A549 (cell line): ENCODE measurements around the gene PCNX2. TPM values are rescaled to one million over a fixed set of nuclear protein-coding genes. Genes with fewer than 3 reads are reported as not detected.

ENCODE experiments used
- ATAC-seq, 2 experiments: fragments of 200-7000 bp in 1 of 2; fragments of >200 bp in 1 of 2; cut with Nextera tagmentation in 1 of 2; cut with Tn5 transposase in 1 of 2; 3 replicates each; pipeline versions ENCODE4 v1.8.0 to v1.9.1; 2018 to 2020; ENCODE audit warnings: mild to moderate bottlenecking in 1 of 2, moderate library complexity in 1 of 2
- CTCF ChIA-PET: fragments of 300-600 bp; sonication (Branson Sonifier 250); formaldehyde crosslinking; extraction: SDS; loops from one replicate; lab custom pipeline; 2021; ENCODE audit warnings: antibody characterized with exemption, inconsistent platforms; lab: Yijun Ruan, JAX
- POLR2A ChIA-PET: fragments of 350-600 bp; formaldehyde crosslinking; extraction: SDS; loops from one replicate; lab custom pipeline; 2021; ENCODE audit warnings: antibody characterized with exemption, inconsistent platforms; lab: Yijun Ruan, JAX
- DNase-seq, 2 experiments: peaks; one replicate each; pipeline versions ENCODE4 v3.0.0 to v3.0.0-alpha.2; 2011 to 2016; ENCODE audit warnings: low read depth in 1 of 2, low spot score in 1 of 2
- FAIRE-seq: peaks from 2 replicates; lab custom pipeline; 2011; peaks lifted over from hg19 to GRCh38; lab: Jason Lieb, UNC
- H3K27ac ChIP-seq, 2 experiments: fragments of >200 bp; sonication (Bioruptor Twin); formaldehyde crosslinking; 3 replicates each; pipeline ENCODE4 v1.5.1; 2016 to 2017
- H3K4me1 ChIP-seq: fragments of >200 bp; sonication (Bioruptor Twin); formaldehyde crosslinking; 3 replicates; pipeline ENCODE4 v1.6.1; 2016
- H3K4me2 ChIP-seq: fragments of >200 bp; sonication (Bioruptor Twin); formaldehyde crosslinking; 3 replicates; pipeline ENCODE4 v1.6.1; 2016
- H3K4me3 ChIP-seq: fragments of >200 bp; sonication (Bioruptor Twin); formaldehyde crosslinking; 3 replicates; pipeline ENCODE4 v1.5.1; 2016
- H3K9me3 ChIP-seq: fragments of >200 bp; sonication (Bioruptor Twin); formaldehyde crosslinking; 3 replicates; pipeline ENCODE4 v1.6.1; 2016
- CHD4 ChIP-seq: fragments of 200-600 bp; sonication (generic); IDR thresholded peaks from 2 replicates; pipeline ENCODE4 v1.6.1; 2016; ENCODE audit warnings: antibody characterized with exemption, mild to moderate bottlenecking, borderline replicate concordance
- GATA3 ChIP-seq: IDR thresholded peaks from 2 replicates; pipeline ENCODE4 v1.6.1; 2012; ENCODE audit warnings: borderline replicate concordance
- HEYL ChIP-seq: fragments of 250-450 bp; sonication (Bioruptor Pico); IDR thresholded peaks from 2 replicates; pipeline ENCODE4 v1.8.0; 2021; ENCODE audit warnings: mild to moderate bottlenecking, moderate library complexity
- HOXB13 ChIP-seq: fragments of 250-450 bp; sonication (Bioruptor Pico); IDR thresholded peaks from 2 replicates; pipeline ENCODE4 v1.5.0; 2020; ENCODE audit warnings: low read depth, mild to moderate bottlenecking, moderate library complexity
- JUN ChIP-seq, 2 experiments: fragments of >200 bp; sonication (Bioruptor Twin); formaldehyde crosslinking; IDR thresholded peaks; 2 replicates in 1 of 2; 3 replicates in 1 of 2; pipeline ENCODE4 v1.6.1; 2016 to 2017
- RAD21 ChIP-seq, 2 experiments: fragments of >200 bp in 1 of 2; sonication (Bioruptor Twin) in 1 of 2; formaldehyde crosslinking in 1 of 2; IDR thresholded peaks in 1 of 2; conservative IDR thresholded peaks in 1 of 2; 2 replicates in 1 of 2; 3 replicates in 1 of 2; pipeline ENCODE4 v1.6.1; 2012 to 2018; ENCODE audit warnings: inconsistent platforms in 1 of 2
- SREBF2 ChIP-seq: fragments of 450-650 bp; IDR thresholded peaks from 2 replicates; pipeline ENCODE4 v1.6.1; 2014; ENCODE audit warnings: mild to moderate bottlenecking, moderate library complexity
- TFCP2L1 ChIP-seq: fragments of 250-450 bp; sonication (Bioruptor Pico); IDR thresholded peaks from 2 replicates; pipeline ENCODE4 v1.5.0; 2021; ENCODE audit warnings: mild to moderate bottlenecking
- ZC3H11A ChIP-seq: fragments of 450-650 bp; IDR thresholded peaks from 2 replicates; pipeline ENCODE4 v1.6.1; 2014; ENCODE audit warnings: antibody characterized with exemption, mild to moderate bottlenecking
- WGBS: methylation state at CpG from one replicate; pipeline ENCODE4 v1.1.6; 2017; ENCODE audit errors: missing lambda C conversion rate; 5-methylcytosine and 5-hydroxymethylcytosine counted together
- polyA plus RNA-seq, 4 experiments: library from polyadenylated mRNA; depleted of rRNA in 3 of 4; stranded (reverse); fragments of >200 nt; fragmentation: RNase III in 1 of 4; extraction: RNeasy Plus Mini Kit Qiagen cat#74134 plus additional on column Dnase treatment in 1 of 4; gene quantifications; 2 replicates in 3 of 4; 3 replicates in 1 of 4; pipeline ENCODE4 v1.2.3, GENCODE V29; 2011 to 2017
- TF ChIP-seq, protein P1 (sequence below): fragments of 450-650 bp; IDR thresholded peaks from 2 replicates; pipeline ENCODE4 v1.6.1; 2014; ENCODE audit warnings: antibody characterized with exemption
- TF ChIP-seq, protein P2 (sequence below): fragments of >200 bp; sonication (Bioruptor Twin); formaldehyde crosslinking; IDR thresholded peaks from 3 replicates; pipeline ENCODE4 v1.5.1; 2016

Gene PCNX2
- polyA plus RNA-seq, 2 of the 4 experiments (the other 2 are of a cell fraction), result 8.8 to 27.2 TPM

DNA sequence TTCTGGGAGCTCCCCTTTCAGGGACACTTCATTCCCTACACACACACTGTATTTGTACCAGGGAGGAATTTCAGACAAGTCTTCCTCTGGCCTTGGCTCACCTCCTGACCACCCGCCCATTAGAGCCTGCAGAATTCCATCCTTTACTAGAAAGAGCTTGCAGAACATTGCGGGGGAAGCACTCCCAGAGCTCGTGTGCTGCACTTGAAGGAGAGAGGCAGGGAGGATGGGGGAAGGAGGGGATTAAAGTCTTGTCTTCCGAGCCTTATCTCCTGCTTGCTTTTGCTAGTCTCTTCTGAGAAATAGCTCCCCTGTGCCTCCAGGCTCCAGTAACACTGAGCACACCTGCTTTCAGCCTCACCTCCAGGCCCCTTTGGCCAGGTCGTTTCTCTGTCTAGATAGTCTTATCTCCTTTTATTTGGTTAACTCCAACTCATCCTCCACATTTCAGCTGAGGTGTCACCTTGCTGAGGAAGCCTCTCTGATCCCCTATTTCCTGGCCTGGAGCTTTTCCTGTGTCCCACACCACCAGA is 62.0 kb downstream of the PCNX2 start:
- FAIRE-seq (no peak), DNase-seq (no peak), ATAC-seq (peak in 1 of 2 experiments; percentile 50; a peak in 1 of 6 replicates)
- TF ChIP-seq CHD4 (no peak), TFCP2L1 (CRISPR knock-in tag) (no peak)
- Histone ChIP-seq H3K4me2 (no peak overlapping the region), H3K4me3 (no peak overlapping the region), H3K27ac (no peak overlapping the region), H3K4me1 (no peaks in the 10 kb centered on the region), H3K9me3 (no peaks in the 10 kb centered on the region)
- WGBS, result 89% methylated on average over 5 of the region's 5 CpGs
- POLR2A ChIA-PET, result no interaction called here
- CTCF ChIA-PET, result interaction anchor here (0.7 to 1.1 kb wide), 3 partner anchors 8 to 596 kb away, joined by 3 to 4 read pairs (median 3); no protein-coding TSS in a partner anchor

DNA sequence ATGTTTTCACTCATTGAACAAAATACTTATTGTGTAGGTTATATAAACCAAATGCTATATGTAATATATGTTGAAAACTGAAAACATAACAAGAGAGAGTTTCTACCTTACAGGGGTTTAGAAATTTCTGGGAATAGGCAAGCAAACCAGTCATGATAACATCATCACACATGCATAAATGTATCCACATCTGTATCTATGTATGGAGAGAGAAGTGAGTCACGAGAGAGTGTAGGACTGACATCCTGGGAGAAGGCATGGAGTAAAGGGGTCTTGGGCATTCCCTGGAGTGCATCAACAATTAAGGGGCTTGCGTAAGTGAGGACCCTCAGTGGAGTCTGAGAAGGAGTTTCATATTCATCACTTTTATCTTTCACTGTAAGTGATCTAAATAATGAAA is 65.5 kb downstream of the PCNX2 start:
- ATAC-seq, result no peak
- H3K4me1 ChIP-seq, result no peaks in the 10 kb centered on the region
- ChIA-PET POLR2A (no interaction called here), CTCF (interaction anchor here (0.8 to 1.6 kb wide), 2 partner anchors 10 to 12 kb away, joined by 4 to 6 read pairs; no protein-coding TSS in a partner anchor)
- H3K4me2 ChIP-seq, result no peak overlapping the region
- FAIRE-seq, result no peak
- TF ChIP-seq, protein P1, sequence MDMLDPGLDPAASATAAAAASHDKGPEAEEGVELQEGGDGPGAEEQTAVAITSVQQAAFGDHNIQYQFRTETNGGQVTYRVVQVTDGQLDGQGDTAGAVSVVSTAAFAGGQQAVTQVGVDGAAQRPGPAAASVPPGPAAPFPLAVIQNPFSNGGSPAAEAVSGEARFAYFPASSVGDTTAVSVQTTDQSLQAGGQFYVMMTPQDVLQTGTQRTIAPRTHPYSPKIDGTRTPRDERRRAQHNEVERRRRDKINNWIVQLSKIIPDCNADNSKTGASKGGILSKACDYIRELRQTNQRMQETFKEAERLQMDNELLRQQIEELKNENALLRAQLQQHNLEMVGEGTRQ, result no peak
- TF ChIP-seq GATA3, result no peak
- no peak for DNase-seq
- no peak overlapping the region for H3K4me3 ChIP-seq
- 94% methylated on average over 2 of the region's 2 CpGs for WGBS
- no peak overlapping the region for H3K27ac ChIP-seq
- no peaks in the 10 kb centered on the region for H3K9me3 ChIP-seq

DNA sequence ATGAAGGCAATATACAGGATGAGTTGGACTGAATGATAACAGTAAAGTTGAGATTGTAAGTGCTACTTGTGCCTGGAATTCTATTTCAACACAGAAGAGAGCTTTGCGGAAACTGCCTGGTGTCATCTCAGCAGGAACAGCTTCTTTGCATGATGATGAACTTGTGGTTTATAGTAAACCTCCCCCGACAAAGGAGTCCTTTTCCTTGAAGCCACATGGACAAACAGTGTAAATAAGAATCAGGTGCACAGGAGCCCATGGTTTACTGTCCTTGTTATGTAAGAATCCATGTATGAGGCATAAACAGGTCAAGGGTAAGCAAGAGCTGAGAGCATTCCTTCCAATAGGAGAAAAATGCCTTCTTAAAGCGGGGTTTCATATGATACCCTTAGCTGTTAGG is 66.2 kb downstream of the PCNX2 start:
- no peak for ATAC-seq
- ChIA-PET CTCF (interaction anchor here (1.4 to 1.5 kb wide), 2 partner anchors 11 to 13 kb away, joined by 4 to 5 read pairs; no protein-coding TSS in a partner anchor), POLR2A (no interaction called here)
- no peak for FAIRE-seq
- no peaks in the 10 kb centered on the region for H3K9me3 ChIP-seq
- no peaks in the 10 kb centered on the region for H3K4me1 ChIP-seq
- H3K27ac ChIP-seq, result no peak overlapping the region
- no peak overlapping the region for H3K4me3 ChIP-seq
- TF ChIP-seq, protein P1, result no peak
- TF ChIP-seq JUN (IDR thresholded peaks at IDR 0.05), result no peak
- TF ChIP-seq, protein P2, sequence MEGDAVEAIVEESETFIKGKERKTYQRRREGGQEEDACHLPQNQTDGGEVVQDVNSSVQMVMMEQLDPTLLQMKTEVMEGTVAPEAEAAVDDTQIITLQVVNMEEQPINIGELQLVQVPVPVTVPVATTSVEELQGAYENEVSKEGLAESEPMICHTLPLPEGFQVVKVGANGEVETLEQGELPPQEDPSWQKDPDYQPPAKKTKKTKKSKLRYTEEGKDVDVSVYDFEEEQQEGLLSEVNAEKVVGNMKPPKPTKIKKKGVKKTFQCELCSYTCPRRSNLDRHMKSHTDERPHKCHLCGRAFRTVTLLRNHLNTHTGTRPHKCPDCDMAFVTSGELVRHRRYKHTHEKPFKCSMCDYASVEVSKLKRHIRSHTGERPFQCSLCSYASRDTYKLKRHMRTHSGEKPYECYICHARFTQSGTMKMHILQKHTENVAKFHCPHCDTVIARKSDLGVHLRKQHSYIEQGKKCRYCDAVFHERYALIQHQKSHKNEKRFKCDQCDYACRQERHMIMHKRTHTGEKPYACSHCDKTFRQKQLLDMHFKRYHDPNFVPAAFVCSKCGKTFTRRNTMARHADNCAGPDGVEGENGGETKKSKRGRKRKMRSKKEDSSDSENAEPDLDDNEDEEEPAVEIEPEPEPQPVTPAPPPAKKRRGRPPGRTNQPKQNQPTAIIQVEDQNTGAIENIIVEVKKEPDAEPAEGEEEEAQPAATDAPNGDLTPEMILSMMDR, result no peak
- TF ChIP-seq HEYL (CRISPR knock-in tag), result no peak
- TF ChIP-seq HOXB13 (CRISPR knock-in tag), result no peak
- no peak for TF ChIP-seq SREBF2
- WGBS, result 92% methylated on average over 3 of the region's 3 CpGs
- no peak overlapping the region for H3K4me2 ChIP-seq
- DNase-seq, result no peak

DNA sequence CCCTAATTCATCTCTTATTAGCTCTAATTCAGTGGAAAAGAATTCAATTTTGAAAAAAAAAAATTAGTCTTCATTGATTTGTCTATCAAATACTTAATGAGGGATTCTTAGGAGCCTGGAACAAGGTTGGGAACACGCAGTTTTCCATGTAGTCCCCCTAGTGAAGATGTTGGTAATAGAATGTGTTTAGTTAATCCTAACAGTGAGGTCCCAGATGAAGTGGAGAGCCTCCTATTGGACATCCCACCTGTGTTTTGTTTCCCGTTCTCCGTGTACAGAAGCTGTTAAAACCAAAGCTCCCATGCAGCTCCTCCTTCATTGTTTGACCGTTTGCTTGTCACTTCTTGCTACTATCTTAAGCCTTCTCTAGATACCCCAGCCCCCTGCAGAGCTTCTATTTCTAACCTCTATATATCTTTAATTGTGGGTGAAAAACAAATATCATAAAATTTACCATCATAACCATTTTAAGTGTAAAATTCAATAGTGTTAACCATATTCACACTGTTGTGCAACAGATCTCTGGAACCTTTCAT is 67.5 kb downstream of the PCNX2 start:
- TF ChIP-seq RAD21 (conservative IDR thresholded peaks at IDR 0.05 in 1 of 2, IDR thresholded peaks at IDR 0.05 in 1 of 2) (0 out of 5 replicates have a peak, but pooled peaks of 1 of the 2 experiments have one; percentile 11), ZC3H11A (no peak)
- Histone ChIP-seq H3K4me3 (no peak overlapping the region), H3K4me1 (no peaks in the 10 kb centered on the region), H3K4me2 (no peak overlapping the region), H3K9me3 (no peaks in the 10 kb centered on the region), H3K27ac (no peak overlapping the region)
- POLR2A ChIA-PET, result no interaction called here
- FAIRE-seq, result no peak
- 87% methylated on average over 4 of the region's 4 CpGs for whole genome bisulfite sequencing
- DNase-seq, result peak; percentile 22 to 24
- peak in 1 of 2 experiments; percentile 51; a peak in 2 of 6 replicates for ATAC-seq
- CTCF ChIA-PET, result interaction anchor here (1.0 to 1.5 kb wide), 3 partner anchors 11 to 12 kb away, joined by 3 to 5 read pairs (median 4); no protein-coding TSS in a partner anchor
